Measurements from ENCODE around the gene FXR2. TPM values are rescaled to one million over a fixed set of nuclear protein-coding genes. Genes with fewer than 3 reads are reported as not detected.

Gene FXR2
- total RNA-seq, 3 donors from 2014 or later, result 22.8 to 33.9 (median 25.6) TPM

DNA sequence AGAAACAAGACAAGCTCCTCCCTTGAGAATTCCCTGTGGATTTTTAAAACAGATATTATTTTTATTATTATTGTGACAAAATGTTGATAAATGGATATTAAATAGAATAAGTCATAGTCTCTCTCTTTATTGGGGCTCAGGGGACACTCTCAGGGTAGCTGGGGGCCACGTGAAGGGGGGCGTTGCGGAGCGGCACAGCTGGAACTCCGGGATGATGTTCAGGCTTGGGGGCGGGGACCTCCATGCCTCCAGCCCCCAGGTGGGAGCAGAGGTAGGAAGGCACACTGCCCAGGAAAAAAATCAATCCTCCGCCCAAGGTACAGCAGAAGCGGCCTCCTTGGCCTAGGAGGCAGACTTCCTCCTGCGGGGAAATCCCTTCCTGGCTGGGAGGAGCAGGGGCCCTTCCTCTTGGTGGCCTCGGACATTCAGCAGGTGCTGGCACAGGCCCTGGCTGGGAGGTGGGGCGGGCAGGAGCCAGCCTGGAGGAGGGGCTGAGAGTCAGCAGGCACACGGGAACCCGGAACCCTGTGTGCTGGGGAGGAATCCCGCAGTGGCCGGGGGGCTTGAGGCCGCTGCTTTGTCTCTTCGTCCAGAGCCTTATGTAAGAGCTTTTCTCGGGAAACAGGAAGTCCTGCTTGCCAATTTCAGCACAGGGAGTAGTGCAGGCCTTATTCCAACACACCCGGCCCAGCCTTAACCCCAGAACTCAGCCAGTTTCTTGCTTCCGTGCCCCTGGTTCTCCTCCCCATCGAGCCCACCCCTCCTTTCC, 56.7 kb downstream of the FXR2 start:
- Histone ChIP-seq H3K4me1 (peaks cover 11 to 28% of the 10 kb centered on the region in 2 donors), H3K36me3 (no peaks in the 10 kb centered on the region), H3K9me3 (no peaks in the 10 kb centered on the region), H3K27ac (peak overlapping the region; percentile 98 to 99), H3K27me3 (no peaks in the 10 kb centered on the region), H3K4me3 (peak overlapping the region; percentile 81 to 90 (median 89))
- TF ChIP-seq POLR2AphosphoS5 (IDR thresholded peaks at IDR 0.05) (peak; percentile 54 to 85 (median 75)), POLR2A (IDR thresholded peaks at IDR 0.05) (no peak)
- intact Hi-C loops (cut with DNase I; ENCODE audit: low total_unique reads), result loop anchor here (5.0 kb wide), 1 partner anchor 251 kb away; the partner anchor contains the start of gene EIF5A
- DNase-seq (ENCODE audit: low spot score in 2 of 2), result peak; percentile 95 to 98

DNA sequence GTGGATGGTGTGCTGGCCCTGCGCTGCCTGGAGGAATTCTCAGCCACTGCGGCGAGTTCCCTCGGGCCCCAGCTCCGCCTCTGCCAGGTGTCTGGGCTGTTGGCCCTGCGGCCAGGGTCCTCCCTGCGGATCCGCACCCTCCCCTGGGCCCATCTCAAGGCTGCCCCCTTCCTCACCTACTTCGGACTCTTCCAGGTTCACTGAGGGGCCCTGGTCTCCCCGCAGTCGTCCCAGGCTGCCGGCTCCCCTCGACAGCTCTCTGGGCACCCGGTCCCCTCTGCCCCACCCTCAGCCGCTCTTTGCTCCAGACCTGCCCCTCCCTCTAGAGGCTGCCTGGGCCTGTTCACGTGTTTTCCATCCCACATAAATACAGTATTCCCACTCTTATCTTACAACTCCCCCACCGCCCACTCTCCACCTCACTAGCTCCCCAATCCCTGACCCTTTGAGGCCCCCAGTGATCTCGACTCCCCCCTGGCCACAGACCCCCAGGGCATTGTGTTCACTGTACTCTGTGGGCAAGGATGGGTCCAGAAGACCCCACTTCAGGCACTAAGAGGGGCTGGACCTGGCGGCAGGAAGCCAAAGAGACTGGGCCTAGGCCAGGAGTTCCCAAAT, 57.4 kb downstream of the FXR2 start:
- DNase-seq (ENCODE audit: low spot score in 2 of 2), result peak in 1 of 2 donors; percentile 34
- H3K27me3 ChIP-seq, result no peaks in the 10 kb centered on the region
- H3K4me3 ChIP-seq, result peak overlapping the region in 1 of 3 donors; percentile 81
- no peaks in the 10 kb centered on the region for H3K9me3 ChIP-seq
- TF ChIP-seq, protein P1, sequence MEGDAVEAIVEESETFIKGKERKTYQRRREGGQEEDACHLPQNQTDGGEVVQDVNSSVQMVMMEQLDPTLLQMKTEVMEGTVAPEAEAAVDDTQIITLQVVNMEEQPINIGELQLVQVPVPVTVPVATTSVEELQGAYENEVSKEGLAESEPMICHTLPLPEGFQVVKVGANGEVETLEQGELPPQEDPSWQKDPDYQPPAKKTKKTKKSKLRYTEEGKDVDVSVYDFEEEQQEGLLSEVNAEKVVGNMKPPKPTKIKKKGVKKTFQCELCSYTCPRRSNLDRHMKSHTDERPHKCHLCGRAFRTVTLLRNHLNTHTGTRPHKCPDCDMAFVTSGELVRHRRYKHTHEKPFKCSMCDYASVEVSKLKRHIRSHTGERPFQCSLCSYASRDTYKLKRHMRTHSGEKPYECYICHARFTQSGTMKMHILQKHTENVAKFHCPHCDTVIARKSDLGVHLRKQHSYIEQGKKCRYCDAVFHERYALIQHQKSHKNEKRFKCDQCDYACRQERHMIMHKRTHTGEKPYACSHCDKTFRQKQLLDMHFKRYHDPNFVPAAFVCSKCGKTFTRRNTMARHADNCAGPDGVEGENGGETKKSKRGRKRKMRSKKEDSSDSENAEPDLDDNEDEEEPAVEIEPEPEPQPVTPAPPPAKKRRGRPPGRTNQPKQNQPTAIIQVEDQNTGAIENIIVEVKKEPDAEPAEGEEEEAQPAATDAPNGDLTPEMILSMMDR (IDR thresholded peaks at IDR 0.05), result peak in 1 of 3 donors; percentile 7
- no peak for TF ChIP-seq POLR2AphosphoS5 (IDR thresholded peaks at IDR 0.05)
- TF ChIP-seq POLR2A (IDR thresholded peaks at IDR 0.05), result no peak
- peaks cover 9 to 22% of the 10 kb centered on the region in 2 donors for H3K4me1 ChIP-seq
- H3K27ac ChIP-seq, result peak overlapping the region; percentile 98 to 99
- no peaks in the 10 kb centered on the region for H3K36me3 ChIP-seq
- intact Hi-C loops (cut with DNase I; ENCODE audit: low total_unique reads), result loop anchor here (5.0 kb wide), 1 partner anchor 250 kb away; the partner anchor contains the start of gene EIF5A

DNA sequence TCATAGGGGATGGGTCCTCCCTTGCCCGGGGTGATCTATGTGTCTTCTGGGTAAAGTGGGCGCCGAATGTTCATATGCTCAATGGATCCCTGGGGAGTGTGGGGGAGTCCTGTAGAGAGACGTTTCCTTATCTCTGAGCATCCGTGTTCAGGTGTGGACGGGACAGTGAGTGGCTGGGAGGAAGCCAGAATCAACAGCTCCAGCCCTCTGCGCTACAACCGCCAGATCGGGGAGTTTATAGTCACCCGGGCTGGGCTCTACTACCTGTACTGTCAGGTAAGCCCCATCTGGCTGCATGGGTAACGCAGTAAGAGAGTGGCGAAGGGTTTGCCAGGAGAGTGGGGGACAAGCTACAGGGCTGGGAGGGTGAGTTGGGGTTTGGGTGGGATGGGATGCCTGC, 58.1 kb downstream of the FXR2 start:
- no peaks in the 10 kb centered on the region for H3K9me3 ChIP-seq
- TF ChIP-seq, protein P1 (IDR thresholded peaks at IDR 0.05), result no peak
- TF ChIP-seq POLR2A (IDR thresholded peaks at IDR 0.05) (no peak), POLR2AphosphoS5 (IDR thresholded peaks at IDR 0.05) (no peak)
- H3K4me1 ChIP-seq, result peaks cover 9 to 22% of the 10 kb centered on the region in 2 donors
- DNase-seq (ENCODE audit: low spot score in 2 of 2), result no peak
- no peaks in the 10 kb centered on the region for H3K27me3 ChIP-seq
- intact Hi-C loops (cut with DNase I; ENCODE audit: low total_unique reads), result loop anchor here (5.0 kb wide), 1 partner anchor 249 kb away; the partner anchor contains the start of gene EIF5A
- H3K27ac ChIP-seq, result peak overlapping the region; percentile 98 to 99
- H3K36me3 ChIP-seq, result no peaks in the 10 kb centered on the region
- no peak overlapping the region for H3K4me3 ChIP-seq

DNA sequence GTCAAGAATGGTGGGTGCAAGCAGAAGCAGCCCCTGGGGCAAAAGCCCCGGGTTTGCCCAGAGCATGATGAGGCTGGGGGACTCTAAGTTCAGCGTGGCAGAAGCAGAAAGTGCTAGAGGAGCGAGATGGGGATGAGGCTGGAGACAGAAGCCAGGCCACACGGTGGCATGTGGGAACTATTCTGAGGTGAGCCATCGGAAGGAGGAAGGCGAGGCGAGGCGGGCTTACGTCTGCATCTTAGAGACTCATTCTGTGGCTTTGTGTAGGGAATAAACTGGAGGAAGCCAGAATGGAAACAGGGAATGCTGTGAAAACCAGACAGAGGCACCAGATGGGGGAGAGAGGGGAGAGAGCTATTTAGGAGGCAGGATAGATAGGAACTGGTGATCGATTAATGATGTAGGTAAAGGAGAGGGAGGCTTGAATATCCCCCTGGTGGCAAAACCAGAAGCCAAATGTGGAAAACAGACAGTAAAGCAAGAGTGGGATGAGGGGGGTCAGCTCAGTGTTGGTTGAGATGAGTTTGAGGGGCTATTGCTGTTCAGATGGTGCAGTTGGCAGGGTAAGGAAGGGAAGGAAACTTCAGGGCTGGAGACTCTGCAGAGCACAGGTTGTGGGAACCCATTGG, 59.3 kb downstream of the FXR2 start:
- Histone ChIP-seq H3K9me3 (no peaks in the 10 kb centered on the region), H3K27ac (no peak overlapping the region), H3K36me3 (no peaks in the 10 kb centered on the region), H3K27me3 (no peaks in the 10 kb centered on the region), H3K4me1 (peaks cover 9 to 17% of the 10 kb centered on the region in 2 donors), H3K4me3 (no peak overlapping the region)
- intact Hi-C loops (cut with DNase I; ENCODE audit: low total_unique reads), result loop anchor here (5.0 kb wide), 1 partner anchor 248 kb away; the partner anchor contains the start of gene EIF5A
- DNase-seq (ENCODE audit: low spot score in 2 of 2), result no peak
- TF ChIP-seq, protein P1 (IDR thresholded peaks at IDR 0.05), result no peak
- TF ChIP-seq POLR2A (IDR thresholded peaks at IDR 0.05) (no peak), POLR2AphosphoS5 (IDR thresholded peaks at IDR 0.05) (no peak)

DNA sequence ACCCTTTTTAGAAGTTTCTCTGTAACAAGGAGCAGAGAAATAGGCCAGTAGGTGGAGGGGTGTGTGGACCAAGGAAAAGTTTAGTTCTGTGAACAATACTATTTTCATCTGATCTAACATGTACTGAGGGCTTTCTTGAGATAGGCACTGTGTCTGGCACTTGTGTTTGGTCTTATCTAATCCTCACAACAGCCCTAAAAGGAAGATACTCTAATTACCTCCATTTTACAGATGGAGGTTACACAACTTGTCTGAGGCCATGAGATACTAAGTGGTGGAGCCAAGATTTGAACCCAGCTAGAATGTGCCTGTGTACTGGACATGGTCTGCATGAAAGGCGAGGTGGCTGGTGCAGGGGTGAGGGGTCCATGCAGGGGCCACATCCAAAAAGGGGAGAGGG, 61.3 kb downstream of the FXR2 start:
- Histone ChIP-seq H3K36me3 (no peaks in the 10 kb centered on the region), H3K9me3 (no peaks in the 10 kb centered on the region), H3K4me1 (peaks cover 8 to 15% of the 10 kb centered on the region in 2 donors), H3K27ac (peak overlapping the region in 1 of 2 donors; percentile 12), H3K4me3 (no peak overlapping the region), H3K27me3 (no peaks in the 10 kb centered on the region)
- DNase-seq (ENCODE audit: low spot score in 2 of 2), result no peak
- TF ChIP-seq POLR2A (IDR thresholded peaks at IDR 0.05) (no peak), POLR2AphosphoS5 (IDR thresholded peaks at IDR 0.05) (no peak)
- TF ChIP-seq, protein P1 (IDR thresholded peaks at IDR 0.05), result no peak
- intact Hi-C loops (cut with DNase I; ENCODE audit: low total_unique reads), result no loop called here
